ENCODE data around the gene MRPL42.
"Not testable (repeated sequence)": the region's sequence is repeated elsewhere in the genome, so short reads cannot be mapped to it uniquely, and the experiment has no call there.

MRPL42 gene

DNA sequence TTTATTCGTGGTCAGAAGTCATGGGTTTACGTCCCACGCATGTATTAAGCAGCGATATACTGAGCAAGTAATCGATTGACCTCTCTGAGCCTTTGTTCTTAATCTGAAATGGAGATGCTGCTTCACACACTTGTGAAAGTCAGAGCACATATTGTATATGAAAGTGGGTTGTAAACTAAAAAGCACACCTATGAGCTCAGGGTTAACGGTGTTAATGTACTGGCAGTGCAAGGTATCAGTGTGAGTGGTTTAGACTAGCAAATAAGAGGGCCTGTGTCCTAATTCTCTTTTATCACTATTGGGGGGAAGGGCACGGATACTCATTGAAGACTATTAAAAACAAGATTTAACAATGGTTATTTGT lies 676 bp downstream of the MRPL42 start:
- Histone ChIP-seq H3K4me3 (ENCODE audit: extremely low read depth, insufficient read depth, low read length, poor library complexity, severe bottlenecking) (peak overlapping the region; percentile 75), H3K36me3 (ENCODE audit: control insufficient read depth, insufficient read depth, low read length) (peaks cover 35% of the 10 kb centered on the region), H3K4me1 (ENCODE audit: control insufficient read depth, insufficient read depth, low read length, poor library complexity, severe bottlenecking) (peaks cover 6% of the 10 kb centered on the region), H3K9me3 (ENCODE audit: control insufficient read depth, low read length) (no peaks in the 10 kb centered on the region), H3K27ac (ENCODE audit: low read depth, low read length, severe bottlenecking) (peak overlapping the region; percentile 99)
- WGBS, 2 experiments (ENCODE audit: insufficient coverage in 2 of 2), result 0 to 5% methylated on average over 5 to 6 of the region's 7 CpGs

DNA sequence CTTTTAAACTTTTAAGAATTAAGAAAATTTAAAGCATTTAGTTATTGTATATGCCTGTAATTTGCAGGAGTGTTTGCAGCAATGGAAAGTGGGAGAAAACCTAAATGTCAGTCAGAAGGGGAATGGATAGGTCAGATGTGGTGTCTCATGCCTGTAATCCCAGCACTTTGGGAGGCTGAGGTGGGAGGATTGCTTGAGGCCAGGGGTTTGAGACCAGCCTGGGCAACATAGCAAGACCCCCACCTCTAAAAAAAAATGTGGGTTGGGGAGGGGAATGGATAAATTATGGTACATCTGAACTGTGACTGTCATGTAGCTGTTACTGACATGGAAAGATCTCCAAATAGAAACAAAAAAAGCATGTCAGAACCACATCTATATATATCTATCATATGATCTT lies 2.1 kb downstream of the MRPL42 start:
- Histone ChIP-seq H3K36me3 (ENCODE audit: control insufficient read depth, insufficient read depth, low read length) (peaks cover 48% of the 10 kb centered on the region), H3K4me1 (ENCODE audit: control insufficient read depth, insufficient read depth, low read length, poor library complexity, severe bottlenecking) (peaks cover 6% of the 10 kb centered on the region), H3K4me3 (ENCODE audit: extremely low read depth, insufficient read depth, low read length, poor library complexity, severe bottlenecking) (no peak overlapping the region), H3K27ac (ENCODE audit: low read depth, low read length, severe bottlenecking) (no peak overlapping the region), H3K9me3 (ENCODE audit: control insufficient read depth, low read length) (no peaks in the 10 kb centered on the region)

DNA sequence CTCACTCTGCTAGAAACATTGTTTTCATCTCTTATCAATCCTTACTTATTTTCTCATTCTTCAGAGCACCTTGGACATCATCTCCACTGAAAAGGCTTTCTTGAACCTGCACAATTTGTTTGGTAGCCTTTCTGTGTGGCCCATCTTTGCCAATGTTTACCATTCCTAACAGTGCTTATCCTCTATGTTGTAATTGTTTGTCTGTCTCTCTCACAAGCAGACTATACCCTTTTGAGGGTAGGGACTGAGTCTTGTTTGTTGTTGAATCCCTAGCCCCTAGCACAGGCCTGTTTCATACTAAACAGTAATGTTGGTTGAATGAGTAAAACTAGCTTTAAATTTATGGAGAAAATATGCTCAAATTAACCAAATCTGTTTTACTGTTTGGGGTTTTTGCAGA lies 9.2 kb downstream of the MRPL42 start:
- no peak overlapping the region for H3K27ac ChIP-seq (ENCODE audit: low read depth, low read length, severe bottlenecking)
- no peak overlapping the region for H3K4me3 ChIP-seq (ENCODE audit: extremely low read depth, insufficient read depth, low read length, poor library complexity, severe bottlenecking)
- no peaks in the 10 kb centered on the region for H3K4me1 ChIP-seq (ENCODE audit: control insufficient read depth, insufficient read depth, low read length, poor library complexity, severe bottlenecking)
- no peaks in the 10 kb centered on the region for H3K9me3 ChIP-seq (ENCODE audit: control insufficient read depth, low read length)
- H3K36me3 ChIP-seq (ENCODE audit: control insufficient read depth, insufficient read depth, low read length), result peaks cover 86% of the 10 kb centered on the region

DNA sequence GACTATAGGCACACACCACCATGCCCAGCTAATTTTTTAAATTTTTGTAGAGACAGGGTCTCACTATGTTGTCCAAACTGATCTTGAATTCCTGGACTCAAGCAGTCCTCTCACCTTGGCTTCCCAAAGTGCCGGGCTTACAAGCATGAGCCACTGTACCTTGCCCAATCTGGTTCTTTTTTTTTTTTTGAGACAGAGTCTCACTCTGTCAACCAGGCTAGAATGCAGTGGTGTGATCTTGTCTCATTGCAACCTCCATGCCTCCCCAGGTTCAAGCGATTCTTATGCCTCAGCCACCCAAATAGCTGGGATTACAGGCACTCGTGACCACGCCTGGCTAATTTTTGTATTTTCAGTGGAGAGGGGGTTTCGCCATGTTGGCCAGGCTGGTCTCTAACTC lies 15.4 kb downstream of the MRPL42 start:
- peaks cover 4% of the 10 kb centered on the region for H3K4me1 ChIP-seq (ENCODE audit: control insufficient read depth, insufficient read depth, low read length, poor library complexity, severe bottlenecking)
- peaks cover 85% of the 10 kb centered on the region for H3K36me3 ChIP-seq (ENCODE audit: control insufficient read depth, insufficient read depth, low read length)
- H3K4me3 ChIP-seq (ENCODE audit: extremely low read depth, insufficient read depth, low read length, poor library complexity, severe bottlenecking), result no peak overlapping the region
- 91 to 100% methylated on average over 4 to 5 of the region's 5 CpGs for WGBS, 2 experiments (ENCODE audit: insufficient coverage in 2 of 2)
- H3K9me3 ChIP-seq (ENCODE audit: control insufficient read depth, low read length), result peaks cover 2% of the 10 kb centered on the region
- H3K27ac ChIP-seq (ENCODE audit: low read depth, low read length, severe bottlenecking), result no peak overlapping the region

DNA sequence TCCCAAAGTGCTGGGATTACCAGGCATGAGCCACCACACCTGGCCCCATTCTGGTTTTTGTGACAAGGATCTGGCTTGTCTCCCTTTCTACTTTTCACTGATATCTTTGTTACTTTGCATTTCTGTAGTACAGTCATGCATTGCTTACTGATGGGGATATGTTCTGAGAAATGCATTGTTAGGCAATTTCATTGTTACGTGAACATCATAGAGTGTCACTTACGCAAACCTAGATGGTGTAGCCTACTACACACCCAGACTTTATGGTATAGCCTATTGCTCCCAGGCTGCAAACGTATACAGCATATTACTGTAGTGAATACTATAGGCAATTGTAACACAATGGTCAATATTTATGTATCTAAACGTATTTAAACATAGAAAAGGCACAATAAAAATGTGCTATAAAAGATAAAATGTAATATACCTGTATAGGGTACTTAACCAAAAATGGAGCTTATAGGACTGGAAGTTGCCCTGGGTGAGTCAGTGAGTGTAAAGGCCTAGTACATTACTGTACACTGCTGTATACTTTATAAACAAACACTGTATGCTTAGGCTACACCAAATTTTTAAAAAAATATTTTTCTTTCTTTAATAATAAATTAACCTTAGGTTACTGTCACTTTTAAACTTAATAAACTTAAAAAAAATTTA lies 16.0 kb downstream of the MRPL42 start:
- Histone ChIP-seq H3K27ac (ENCODE audit: low read depth, low read length, severe bottlenecking) (no peak overlapping the region), H3K4me1 (ENCODE audit: control insufficient read depth, insufficient read depth, low read length, poor library complexity, severe bottlenecking) (peaks cover 4% of the 10 kb centered on the region), H3K9me3 (ENCODE audit: control insufficient read depth, low read length) (peaks cover 2% of the 10 kb centered on the region), H3K36me3 (ENCODE audit: control insufficient read depth, insufficient read depth, low read length) (peaks cover 84% of the 10 kb centered on the region), H3K4me3 (ENCODE audit: extremely low read depth, insufficient read depth, low read length, poor library complexity, severe bottlenecking) (no peak overlapping the region)
- no CpG with 5 or more reads among the region's 4 CpGs for WGBS, 2 experiments (ENCODE audit: insufficient coverage in 2 of 2)

DNA sequence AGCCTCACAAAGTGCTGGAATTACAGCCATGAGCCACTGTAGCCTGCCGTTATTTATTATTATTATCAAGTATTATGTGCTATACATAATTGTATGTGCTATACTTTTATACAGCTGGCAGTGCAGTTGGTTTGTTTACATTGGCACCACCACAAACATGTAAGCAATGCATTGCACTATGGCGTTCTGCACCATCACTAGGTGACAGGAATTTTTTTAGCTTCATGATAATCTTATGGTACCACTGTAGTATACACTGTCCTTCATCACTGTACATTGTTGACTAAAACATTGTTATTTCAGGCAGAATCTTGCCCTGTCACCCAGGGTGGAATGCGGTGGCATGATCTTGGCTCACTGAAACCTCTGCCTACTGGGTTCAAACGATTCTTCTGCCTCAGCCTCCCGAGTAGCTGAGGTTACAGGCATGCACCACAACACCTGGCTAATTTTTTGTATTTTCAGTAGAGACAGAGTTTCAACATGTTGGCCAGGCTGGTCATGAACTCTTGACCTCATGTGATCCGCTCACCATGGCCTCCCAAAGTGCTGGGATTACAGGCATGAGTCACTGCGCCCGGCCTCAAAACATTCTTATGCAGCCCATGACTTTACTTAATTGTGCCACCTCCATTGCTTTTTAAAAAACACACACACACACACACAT lies 17.1 kb downstream of the MRPL42 start:
- no peak overlapping the region for H3K4me3 ChIP-seq (ENCODE audit: extremely low read depth, insufficient read depth, low read length, poor library complexity, severe bottlenecking)
- H3K4me1 ChIP-seq (ENCODE audit: control insufficient read depth, insufficient read depth, low read length, poor library complexity, severe bottlenecking), result peaks cover 4% of the 10 kb centered on the region
- WGBS, 2 experiments (ENCODE audit: insufficient coverage in 2 of 2), result 86% methylated on average over 5 to 7 of the region's 8 CpGs
- peaks cover 2% of the 10 kb centered on the region for H3K9me3 ChIP-seq (ENCODE audit: control insufficient read depth, low read length)
- no peak overlapping the region for H3K27ac ChIP-seq (ENCODE audit: low read depth, low read length, severe bottlenecking)
- H3K36me3 ChIP-seq (ENCODE audit: control insufficient read depth, insufficient read depth, low read length), result peaks cover 84% of the 10 kb centered on the region

DNA sequence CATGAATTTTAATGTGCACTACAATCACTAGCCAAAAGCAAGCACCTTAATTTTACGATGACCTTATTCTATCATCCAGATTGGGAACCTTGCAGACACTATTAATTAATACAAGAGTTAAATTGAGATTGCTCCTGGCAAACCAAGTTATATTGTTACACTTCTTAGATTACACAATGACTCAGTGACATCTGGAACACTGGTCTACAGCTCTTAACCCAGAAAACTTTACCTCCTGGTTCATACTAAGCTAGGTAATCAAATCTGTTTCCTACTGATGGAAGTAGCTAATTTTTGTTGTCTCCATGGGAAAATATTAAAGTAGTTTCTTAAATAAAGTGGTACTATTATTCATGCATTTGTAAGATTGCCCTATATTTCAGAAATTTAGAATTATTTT lies 25.5 kb downstream of the MRPL42 start:
- H3K9me3 ChIP-seq (ENCODE audit: control insufficient read depth, low read length); H3K4me1 ChIP-seq (ENCODE audit: control insufficient read depth, insufficient read depth, low read length, poor library complexity, severe bottlenecking); H3K4me3 ChIP-seq (ENCODE audit: extremely low read depth, insufficient read depth, low read length, poor library complexity, severe bottlenecking); H3K27ac ChIP-seq (ENCODE audit: low read depth, low read length, severe bottlenecking): not testable (repeated sequence)
- peaks cover 72% of the 10 kb centered on the region for H3K36me3 ChIP-seq (ENCODE audit: control insufficient read depth, insufficient read depth, low read length)
- WGBS, 2 experiments (ENCODE audit: insufficient coverage in 2 of 2), result no CpG with 5 or more reads among the region's 1 CpG

DNA sequence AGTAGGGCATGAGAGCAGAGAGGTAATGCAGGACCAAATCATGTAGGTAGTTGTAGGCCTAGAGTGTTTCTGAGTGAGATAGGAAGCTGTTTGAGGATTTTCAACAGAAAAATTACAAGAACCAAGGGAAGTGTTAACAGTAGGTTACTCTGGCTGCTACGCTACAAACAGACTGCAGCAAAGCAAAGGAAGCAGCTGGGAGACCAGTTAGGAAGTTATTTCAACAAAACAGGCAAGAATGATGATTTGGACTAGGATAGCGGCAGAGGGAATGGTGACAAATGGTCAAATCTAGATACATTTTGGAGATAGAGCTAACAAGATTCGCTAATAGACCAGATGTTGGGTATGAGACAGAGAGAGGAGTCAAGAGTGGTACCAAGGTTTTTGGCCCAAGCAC lies 26.8 kb downstream of the MRPL42 start:
- Histone ChIP-seq H3K4me3 (ENCODE audit: extremely low read depth, insufficient read depth, low read length, poor library complexity, severe bottlenecking) (no peak overlapping the region), H3K4me1 (ENCODE audit: control insufficient read depth, insufficient read depth, low read length, poor library complexity, severe bottlenecking) (no peaks in the 10 kb centered on the region), H3K27ac (ENCODE audit: low read depth, low read length, severe bottlenecking) (no peak overlapping the region), H3K9me3 (ENCODE audit: control insufficient read depth, low read length) (no peaks in the 10 kb centered on the region), H3K36me3 (ENCODE audit: control insufficient read depth, insufficient read depth, low read length) (peaks cover 60% of the 10 kb centered on the region)
- WGBS, 2 experiments (ENCODE audit: insufficient coverage in 2 of 2), result 87 to 100% methylated on average over 3 of the region's 3 CpGs

DNA sequence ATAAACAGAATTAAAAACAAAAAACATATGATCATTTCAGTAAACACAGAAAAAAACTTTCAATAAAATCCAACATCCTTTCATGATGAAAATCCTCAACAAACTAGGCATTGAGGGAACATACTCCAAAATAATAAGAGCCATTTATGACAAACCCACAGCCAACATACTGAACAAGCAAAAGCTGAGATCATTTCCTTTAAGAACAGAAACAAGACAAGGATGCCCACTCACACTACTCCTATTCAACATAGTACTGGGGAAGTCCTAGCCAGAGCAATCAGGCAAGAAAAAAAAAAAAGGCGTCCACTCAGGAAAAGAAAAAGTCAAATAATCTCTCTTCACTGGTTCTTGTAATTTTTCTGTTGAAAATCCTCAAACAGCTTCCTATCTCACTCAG lies 30.1 kb downstream of the MRPL42 start:
- no peaks in the 10 kb centered on the region for H3K4me1 ChIP-seq (ENCODE audit: control insufficient read depth, insufficient read depth, low read length, poor library complexity, severe bottlenecking)
- H3K9me3 ChIP-seq (ENCODE audit: control insufficient read depth, low read length), result no peaks in the 10 kb centered on the region
- H3K36me3 ChIP-seq (ENCODE audit: control insufficient read depth, insufficient read depth, low read length), result peaks cover 40% of the 10 kb centered on the region
- no CpG with 5 or more reads among the region's 1 CpG for WGBS, 2 experiments (ENCODE audit: insufficient coverage in 2 of 2)
- H3K27ac ChIP-seq (ENCODE audit: low read depth, low read length, severe bottlenecking), result no peak overlapping the region
- no peak overlapping the region for H3K4me3 ChIP-seq (ENCODE audit: extremely low read depth, insufficient read depth, low read length, poor library complexity, severe bottlenecking)

DNA sequence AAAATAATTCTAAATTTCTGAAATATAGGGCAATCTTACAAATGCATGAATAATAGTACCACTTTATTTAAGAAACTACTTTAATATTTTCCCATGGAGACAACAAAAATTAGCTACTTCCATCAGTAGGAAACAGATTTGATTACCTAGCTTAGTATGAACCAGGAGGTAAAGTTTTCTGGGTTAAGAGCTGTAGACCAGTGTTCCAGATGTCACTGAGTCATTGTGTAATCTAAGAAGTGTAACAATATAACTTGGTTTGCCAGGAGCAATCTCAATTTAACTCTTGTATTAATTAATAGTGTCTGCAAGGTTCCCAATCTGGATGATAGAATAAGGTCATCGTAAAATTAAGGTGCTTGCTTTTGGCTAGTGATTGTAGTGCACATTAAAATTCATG lies 31.5 kb downstream of the MRPL42 start:
- H3K4me3 ChIP-seq (ENCODE audit: extremely low read depth, insufficient read depth, low read length, poor library complexity, severe bottlenecking); H3K9me3 ChIP-seq (ENCODE audit: control insufficient read depth, low read length); H3K4me1 ChIP-seq (ENCODE audit: control insufficient read depth, insufficient read depth, low read length, poor library complexity, severe bottlenecking); H3K27ac ChIP-seq (ENCODE audit: low read depth, low read length, severe bottlenecking): not testable (repeated sequence)
- no CpG with 5 or more reads among the region's 1 CpG for WGBS, 2 experiments (ENCODE audit: insufficient coverage in 2 of 2)
- H3K36me3 ChIP-seq (ENCODE audit: control insufficient read depth, insufficient read depth, low read length), result peaks cover 52% of the 10 kb centered on the region

DNA sequence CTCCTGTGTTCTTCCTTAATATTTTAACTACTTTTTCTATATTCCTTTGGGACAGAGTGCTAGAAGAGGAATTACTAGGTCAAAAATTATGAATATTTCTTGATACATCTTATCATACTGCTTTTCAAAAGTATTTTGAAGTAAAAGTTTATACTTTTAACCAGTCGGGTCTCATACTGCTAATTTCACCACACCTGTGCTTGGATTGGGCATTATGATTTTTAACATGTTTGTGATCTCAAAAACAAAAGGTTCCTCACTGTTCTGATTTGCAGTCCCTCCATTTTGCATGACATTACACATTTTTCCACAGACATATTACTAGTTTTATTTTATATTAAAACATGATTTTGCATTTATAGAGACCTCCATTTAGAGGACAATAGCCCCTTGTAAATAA lies 32.9 kb downstream of the MRPL42 start:
- Histone ChIP-seq H3K9me3 (ENCODE audit: control insufficient read depth, low read length) (no peaks in the 10 kb centered on the region), H3K4me1 (ENCODE audit: control insufficient read depth, insufficient read depth, low read length, poor library complexity, severe bottlenecking) (no peaks in the 10 kb centered on the region), H3K4me3 (ENCODE audit: extremely low read depth, insufficient read depth, low read length, poor library complexity, severe bottlenecking) (no peak overlapping the region), H3K27ac (ENCODE audit: low read depth, low read length, severe bottlenecking) (no peak overlapping the region), H3K36me3 (ENCODE audit: control insufficient read depth, insufficient read depth, low read length) (peaks cover 51% of the 10 kb centered on the region)
- WGBS, 2 experiments (ENCODE audit: insufficient coverage in 2 of 2), result no CpG with 5 or more reads among the region's 1 CpG
